NCI-H1092 (cell line): ENCODE data around the gene FMR1NB.
A peak's percentile ranks its signal among the peaks of the same experiment; 100 is the strongest.

Source experiments
- DNase-seq: peaks from one replicate; lab custom pipeline; 2025; lab: John Stamatoyannopoulos, UW

Gene FMR1NB, protein sequence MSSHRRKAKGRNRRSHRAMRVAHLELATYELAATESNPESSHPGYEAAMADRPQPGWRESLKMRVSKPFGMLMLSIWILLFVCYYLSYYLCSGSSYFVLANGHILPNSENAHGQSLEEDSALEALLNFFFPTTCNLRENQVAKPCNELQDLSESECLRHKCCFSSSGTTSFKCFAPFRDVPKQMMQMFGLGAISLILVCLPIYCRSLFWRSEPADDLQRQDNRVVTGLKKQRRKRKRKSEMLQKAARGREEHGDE

DNA sequence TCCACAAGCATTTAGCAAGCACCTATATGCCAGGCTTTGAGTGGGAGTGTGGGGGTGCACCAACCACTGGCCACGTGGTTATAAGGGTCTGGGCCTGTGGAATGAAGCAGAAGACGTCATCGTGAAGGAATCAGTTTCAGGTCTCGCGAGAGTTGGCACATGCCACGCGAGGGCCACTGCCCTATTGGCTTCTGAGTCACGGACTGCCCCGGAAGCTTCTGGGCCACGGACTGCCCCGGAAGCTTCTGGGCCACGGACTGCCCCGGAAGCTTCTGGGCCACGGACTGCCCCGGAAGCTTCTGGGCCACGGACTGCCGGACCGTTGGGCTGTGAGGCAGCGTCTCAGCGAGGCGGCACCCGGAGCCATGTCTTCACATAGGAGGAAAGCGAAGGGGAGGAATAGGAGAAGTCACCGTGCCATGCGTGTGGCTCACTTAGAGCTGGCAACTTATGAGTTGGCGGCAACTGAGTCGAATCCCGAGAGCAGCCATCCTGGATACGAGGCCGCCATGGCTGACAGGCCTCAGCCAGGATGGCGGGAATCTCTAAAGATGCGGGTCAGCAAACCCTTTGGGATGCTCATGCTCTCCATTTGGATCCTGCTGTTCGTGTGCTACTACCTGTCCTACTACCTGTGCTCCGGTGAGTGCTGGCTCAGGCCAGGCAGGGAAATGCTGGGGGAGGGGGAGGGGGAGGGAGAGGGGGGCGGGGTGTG, at the start of gene FMR1NB:
Gene FMR1NB (plus strand): TSS at position 300 of the 715 bp plus-strand sequence. CDS start 66 bp downstream, at position 366.
- no peak for DNase-seq

GRCh38 chrX:147933815-147934214, 47.3 kb upstream of the FMR1NB start:
- DNase-seq: no peak

GRCh38 chrX:147935156-147935758, 45.9 kb upstream of the FMR1NB start:
- no peak for DNase-seq

GRCh38 chrX:147945286-147945685, 35.9 kb upstream of the FMR1NB start:
- no peak for DNase-seq

DNA sequence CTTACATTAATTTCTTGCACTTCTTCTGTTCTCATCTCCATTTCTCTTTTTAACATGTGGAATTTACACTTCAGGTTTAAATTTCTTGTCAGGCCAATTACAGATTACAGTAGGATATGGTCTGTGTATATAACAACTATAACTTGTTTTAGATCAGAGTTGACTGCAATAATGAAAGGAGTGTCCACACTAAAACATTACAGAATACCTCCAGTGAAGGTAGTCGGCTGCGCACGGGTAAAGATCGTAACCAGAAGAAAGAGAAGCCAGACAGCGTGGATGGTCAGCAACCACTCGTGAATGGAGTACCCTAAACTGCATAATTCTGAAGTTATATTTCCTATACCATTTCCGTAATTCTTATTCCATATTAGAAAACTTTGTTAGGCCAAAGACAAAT, 32.6 kb upstream of the FMR1NB start:
- DNase-seq: no peak

DNA sequence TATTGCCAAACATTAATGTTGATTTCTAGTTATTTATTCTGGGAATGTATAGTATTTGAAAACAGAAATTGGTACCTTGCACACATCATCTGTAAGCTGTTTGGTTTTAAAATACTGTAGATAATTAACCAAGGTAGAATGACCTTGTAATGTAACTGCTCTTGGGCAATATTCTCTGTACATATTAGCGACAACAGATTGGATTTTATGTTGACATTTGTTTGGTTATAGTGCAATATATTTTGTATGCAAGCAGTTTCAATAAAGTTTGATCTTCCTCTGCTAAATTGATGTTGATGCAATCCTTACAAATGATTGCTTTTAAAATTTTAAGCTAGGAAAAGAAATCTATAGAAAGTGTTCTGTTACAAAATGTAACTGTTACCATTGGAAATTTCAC, 30.8 kb upstream of the FMR1NB start:
- no peak for DNase-seq

DNA sequence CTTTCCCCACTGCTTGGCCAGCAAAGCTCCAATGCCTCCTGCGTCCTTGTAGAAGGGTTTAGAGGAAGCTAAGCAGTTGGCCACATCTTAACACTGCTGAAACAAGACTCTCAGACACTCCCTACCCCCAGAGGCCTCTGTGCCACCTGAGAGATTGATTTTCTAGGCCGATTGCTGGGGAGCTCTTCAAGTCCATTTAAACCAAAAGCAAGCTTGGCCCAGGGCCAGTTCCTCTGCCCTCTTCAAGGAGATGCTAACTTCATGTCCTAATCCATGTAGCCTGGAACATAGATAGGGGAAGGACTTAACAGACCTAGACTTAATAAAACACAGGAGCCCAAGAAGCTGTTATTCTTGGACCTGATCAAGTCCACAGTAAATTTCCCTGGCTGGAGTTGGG, 27.2 kb upstream of the FMR1NB start:
- no peak for DNase-seq

- DNase-seq: no peak
These were observed 23.8 kb upstream of the FMR1NB start for GRCh38 chrX:147957291-147957690.

GRCh38 chrX:147958291-147958690, 22.8 kb upstream of the FMR1NB start:
- no peak for DNase-seq

DNA sequence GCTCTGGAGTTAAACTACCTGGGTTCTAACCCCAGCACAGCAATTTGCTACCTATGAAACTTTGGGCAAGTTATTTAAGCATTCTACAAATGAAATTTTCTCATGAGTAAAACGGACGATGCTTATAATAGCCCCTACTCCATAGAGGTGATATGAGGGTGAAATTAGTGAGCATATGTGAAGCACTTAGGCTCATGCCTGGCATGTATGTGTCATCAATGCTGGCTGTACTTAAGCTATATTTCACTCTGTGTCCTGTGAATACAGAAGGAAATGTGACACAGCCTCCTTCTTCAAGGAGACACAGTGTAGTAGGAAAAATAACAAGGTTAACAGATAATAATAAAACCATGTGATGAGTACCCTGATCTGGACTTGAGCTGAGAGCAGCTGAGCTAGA, 20.4 kb upstream of the FMR1NB start:
- DNase-seq: no peak

GRCh38 chrX:147962476-147962875, 18.7 kb upstream of the FMR1NB start:
- DNase-seq: no peak

DNA sequence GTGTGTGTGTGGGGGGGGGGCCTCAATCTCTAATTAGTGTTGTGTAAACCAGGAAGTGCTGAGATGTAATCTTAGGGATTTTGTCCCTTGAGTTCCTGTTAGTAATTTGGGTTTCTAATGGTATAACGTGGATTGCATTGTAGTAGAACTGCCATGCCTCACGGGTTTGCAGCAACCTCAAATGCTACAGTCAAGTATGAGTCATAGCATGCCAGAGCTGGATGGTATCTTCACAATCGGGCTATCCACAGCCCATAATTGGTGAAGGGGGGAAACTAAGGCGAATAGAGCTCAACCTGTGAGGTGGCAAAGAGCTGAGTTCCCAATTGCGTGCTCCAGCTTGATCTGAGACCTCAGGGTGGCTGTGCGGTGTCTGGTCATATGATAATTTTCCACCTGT, 2.2 kb upstream of the FMR1NB start:
- no peak for DNase-seq

GRCh38 chrX:148020329-148020728, 39.2 kb downstream of the FMR1NB start:
- DNase-seq: no peak

DNA sequence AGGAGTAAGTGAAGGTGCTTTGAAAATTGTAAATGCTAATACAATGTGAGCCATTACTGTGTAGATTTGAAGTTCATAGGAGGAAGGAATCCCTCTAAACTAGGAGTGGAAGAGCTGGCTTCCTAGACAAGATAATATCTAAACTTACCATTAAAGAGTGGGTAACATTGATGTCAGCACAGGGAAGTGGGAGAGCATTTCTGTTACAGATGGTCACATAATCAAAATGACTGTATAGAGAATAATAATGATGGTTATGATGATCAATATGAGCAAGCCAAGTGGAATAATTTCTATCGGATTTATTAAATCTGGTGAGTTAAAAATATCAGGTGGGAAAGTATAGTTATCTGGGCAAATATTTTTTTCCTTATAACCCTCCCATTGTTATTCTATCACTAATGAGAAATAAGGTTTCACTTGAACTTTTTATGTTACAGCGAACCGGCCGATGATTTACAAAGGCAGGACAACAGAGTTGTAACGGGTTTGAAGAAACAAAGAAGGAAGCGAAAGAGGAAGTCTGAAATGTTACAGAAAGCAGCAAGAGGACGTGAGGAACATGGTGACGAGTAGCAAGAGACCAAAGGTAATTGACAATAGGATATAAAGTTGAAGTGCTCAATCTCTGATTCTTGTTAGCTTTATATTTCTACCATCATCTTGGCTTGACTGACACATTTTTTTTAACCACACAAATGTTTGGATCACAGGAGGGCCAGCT, 43.5 kb downstream of the FMR1NB start:
- no peak for DNase-seq

DNA sequence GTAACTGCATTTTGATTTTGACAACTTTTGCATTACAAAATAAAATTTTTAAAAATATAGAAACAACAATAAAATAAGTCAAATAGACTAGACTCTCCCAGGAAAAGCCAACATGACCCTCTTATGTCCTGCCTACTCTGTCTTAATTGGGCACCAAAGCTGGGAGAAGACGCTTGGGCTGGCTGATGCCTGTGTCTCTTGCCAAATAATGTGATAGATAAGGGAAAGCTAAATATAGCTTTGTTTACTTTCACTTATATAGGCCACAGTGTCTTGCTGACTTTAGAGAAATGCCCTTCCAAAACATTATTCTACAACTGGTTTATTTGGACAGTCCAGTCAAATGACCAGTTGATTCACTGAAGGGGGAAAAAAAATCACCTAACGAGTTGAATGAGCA, 54.2 kb downstream of the FMR1NB start:
- no peak for DNase-seq

GRCh38 chrX:148037020-148037419, 55.9 kb downstream of the FMR1NB start:
- no peak for DNase-seq

- DNase-seq: no peak
These were observed 62.2 kb downstream of the FMR1NB start for GRCh38 chrX:148043271-148043855.

GRCh38 chrX:148047200-148047599, 66.1 kb downstream of the FMR1NB start:
- DNase-seq: no peak

GRCh38 chrX:148049441-148049840, 68.3 kb downstream of the FMR1NB start:
- DNase-seq: peak; percentile 6

- DNase-seq: no peak
These were observed 70.8 kb downstream of the FMR1NB start for GRCh38 chrX:148051973-148052372.

DNA sequence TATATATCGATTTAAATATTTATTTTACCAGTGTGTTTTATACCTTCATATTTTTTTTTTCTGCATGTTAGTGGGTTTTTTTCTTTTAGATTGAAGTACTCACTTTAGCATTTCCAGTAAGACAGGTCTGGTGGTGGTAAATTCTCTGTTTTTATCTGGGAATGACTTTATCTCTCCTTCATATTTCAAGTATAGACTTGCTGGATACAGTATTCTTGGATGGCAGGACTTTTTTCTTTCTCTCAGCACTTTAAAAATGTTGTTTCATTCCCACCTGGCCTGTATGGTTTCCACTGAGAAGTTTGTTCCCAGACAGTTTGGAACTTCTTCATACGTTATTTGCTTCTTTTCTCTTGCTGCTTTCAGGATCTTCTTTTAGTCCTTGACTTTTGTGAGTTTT, 86.1 kb downstream of the FMR1NB start:
- no peak for DNase-seq

DNA sequence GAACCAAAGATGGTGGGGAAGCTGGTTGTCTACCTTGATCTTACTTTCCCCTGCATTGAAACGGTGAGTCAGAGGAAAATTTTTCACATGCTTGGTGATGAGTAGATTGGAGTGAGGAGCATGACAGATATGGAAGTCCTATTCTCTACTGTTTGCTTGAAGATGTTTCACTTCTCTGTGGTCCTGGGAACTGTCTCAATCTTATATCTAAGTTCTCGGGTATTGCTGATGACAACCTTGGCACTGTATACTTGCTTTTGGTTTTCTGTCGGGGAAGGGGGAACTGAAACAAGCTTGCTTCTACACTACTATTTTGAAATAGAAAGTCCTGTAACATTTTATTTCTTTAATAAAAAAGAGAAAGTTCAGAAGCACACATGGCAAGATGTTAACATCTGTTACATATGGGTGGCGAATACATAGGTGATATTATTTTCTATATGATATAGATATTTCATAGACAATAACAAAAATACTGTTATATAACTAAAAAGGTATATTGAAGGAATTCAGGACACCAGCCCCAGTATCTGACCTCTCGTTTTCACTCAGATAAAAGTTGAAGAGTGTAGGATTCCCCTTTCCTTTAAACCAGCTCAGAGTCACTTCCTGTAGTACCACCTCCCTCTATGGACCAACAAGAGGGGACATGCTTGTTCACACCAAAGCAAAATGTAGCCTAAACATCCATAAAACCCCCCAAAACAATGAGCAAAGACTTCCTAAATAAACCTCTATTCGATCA, 88.8 kb downstream of the FMR1NB start:
- no peak for DNase-seq
